OCI-M1 (cell line): ENCODE data around the gene ASB13.
"Not testable (repeated sequence)": the region's sequence is repeated elsewhere in the genome, so short reads cannot be mapped to it uniquely, and the experiment has no call there.

Experiments used
- DNase-seq: peaks from one replicate; lab custom pipeline; 2025; lab: John Stamatoyannopoulos, UW

The ASB13 gene

DNA sequence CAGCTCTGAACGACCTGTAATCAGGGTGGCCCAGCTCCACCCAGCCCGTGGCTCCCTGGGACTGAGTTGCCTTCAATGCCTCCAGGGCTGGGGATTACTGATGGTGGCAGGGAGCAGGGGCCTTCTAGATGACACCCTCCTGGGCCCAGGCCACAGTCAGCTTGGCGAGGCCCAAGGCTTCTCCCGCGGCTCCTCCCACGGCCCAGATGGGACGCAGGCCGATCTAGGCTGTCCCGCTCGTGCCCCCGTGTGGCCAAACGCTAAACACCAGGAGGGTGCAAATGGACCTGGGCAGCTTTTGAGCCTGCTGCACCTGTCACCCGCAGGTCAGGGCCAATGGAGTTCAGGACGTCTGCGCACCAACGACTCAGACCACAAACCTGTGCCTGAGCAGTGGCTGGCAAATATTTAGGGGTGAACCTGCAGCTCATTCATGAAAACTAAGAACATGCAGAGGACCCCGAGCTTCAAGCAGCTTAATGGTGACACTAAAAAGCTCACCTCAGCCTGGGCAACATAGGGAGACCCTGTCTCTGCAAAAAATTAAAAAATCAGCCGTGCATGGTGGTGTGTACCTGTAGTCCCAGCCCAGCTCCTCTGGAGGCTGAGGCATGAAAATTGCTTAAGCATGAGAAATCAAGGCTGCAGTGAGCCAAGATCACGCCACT, 43.2 kb downstream of the ASB13 start:
- peak; percentile 94 for DNase-seq

DNA sequence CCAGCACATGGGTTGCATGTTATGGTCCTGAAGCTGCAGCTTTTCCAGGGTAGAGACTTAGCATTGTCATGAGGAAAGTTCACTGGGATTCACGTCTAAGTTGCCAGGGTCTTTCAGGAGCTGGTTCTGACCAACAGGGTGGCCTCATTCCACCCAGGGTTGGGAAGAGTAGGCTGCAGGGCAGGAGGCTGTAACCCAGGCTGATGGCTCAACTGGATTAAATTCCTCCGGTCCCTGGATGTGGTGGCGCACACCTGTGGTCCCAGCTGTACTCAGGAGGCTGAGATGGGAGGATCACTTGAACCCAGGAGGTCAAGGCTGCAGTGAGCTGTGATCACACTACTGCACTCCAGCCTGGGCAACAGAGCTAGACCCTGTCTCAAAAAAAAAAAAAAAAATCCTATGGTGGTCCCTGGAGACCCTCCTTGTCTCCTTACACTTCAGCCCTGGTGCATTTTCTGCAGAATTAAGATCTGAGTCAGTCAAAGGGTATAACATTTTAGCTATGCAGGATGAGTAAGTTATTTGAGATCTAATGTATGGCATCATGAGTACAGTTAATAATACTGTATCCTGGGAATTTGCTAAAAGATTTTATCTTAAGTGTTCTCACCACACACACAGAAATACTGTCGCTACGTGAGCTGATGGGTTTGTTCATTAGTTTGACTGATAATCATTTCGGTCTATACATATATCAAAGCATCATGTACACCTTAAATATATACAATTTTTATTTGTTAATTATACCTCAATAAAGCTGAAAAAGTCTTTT, 44.0 kb downstream of the ASB13 start:
- no peak for DNase-seq

DNA sequence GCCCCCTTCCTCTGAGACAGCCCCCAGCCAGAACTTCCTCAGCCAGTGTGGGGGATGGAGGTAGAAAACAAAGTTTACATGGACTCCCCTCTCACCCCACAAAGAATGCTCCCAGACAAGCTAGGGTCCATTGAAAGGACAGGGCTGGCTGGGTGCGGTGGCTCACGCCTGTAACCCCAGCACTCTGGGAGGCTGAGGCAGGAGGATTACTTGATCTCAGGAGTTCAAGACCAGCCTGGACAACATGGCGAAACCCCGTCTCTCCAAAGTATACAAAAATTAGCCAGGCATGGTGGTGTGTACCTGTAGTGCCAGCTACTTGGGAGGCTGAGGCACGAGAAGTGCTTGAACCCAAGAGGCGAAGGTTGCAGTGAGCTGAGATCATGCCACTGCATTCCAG, 45.0 kb downstream of the ASB13 start:
- DNase-seq = not testable (repeated sequence)

DNA sequence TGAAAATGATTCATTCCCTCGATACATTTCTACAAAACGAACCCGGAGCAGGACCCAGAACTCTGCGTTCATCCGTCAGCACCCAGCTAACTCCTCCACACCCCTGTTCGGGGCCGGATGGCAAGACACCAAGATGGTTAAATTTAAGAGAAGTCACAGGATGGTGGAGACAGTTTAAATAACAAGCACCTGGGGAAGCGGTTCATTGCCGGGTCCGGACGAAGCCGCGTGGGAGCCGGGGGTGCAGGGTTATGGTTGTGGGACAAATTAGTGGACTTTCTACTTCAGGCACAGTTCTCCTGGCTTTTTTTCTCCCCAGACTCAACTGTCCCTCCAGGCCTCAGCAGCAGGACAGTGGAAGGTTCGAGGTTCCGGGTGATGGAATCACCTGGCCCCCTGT, 45.4 kb downstream of the ASB13 start:
- no peak for DNase-seq

DNA sequence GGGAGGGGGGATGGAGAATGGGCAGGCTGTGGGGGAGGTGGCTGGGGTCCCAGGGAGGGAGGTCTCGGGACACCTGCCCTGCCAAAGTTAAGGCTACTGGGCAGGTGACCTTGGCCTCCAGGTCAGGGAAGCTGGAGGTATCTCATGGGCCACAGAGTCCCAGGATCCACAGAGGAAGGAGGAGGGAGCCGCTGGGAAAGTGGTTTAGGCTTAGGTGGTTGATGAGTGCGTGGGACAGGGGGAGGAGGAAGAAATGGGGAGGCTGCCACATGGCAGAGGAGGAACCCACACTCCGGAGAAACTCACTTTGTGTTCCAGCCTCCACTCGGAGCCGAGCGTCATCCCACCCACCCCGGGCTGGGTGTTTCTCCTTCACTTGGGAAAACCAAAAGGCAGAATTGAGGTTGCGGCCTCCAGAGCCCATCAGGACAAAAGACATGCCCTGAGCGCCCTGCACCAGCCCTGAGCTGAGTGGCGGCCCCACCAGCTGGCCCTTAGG, 46.1 kb downstream of the ASB13 start:
- no peak for DNase-seq

DNA sequence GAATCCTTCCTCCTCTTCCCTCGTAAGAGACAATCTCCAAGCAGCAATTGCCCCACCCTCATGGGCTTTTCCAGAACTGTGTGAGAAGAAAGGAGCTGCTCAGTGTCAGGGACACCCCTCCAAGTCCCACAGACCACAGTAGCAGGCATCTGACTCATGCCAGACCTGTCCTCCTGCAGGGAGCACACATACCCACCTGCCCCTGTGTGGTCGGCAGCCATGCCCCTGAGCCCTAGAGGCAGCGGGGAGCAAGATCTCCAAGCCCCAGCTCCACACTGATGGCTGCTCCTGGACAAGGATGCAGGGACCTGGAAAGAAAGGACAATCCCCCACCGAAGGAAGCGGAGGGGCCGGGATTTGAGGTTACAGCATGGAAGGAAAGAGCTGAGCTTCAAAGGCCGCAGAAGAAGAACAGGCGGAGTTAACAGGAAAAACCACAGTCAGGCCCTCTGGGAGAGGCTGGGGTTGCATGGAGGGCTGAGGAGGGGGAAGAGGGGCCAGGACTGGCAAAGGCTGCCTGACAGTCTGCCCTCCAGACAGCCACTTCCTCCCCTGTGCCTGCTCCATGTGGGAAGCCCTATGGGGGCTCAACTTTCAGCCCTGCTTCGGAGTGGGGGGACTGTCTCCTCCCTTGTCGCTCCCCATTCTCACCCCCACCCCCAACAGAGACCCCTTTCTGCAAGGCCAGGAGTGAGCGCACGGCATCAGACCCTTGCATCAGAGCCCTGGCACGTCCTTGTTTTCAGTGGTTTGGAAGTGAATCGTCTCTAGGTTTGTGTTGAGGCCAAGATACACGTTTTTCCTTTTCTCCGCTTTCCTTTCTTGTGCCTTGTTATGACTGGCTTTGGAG, 46.8 kb downstream of the ASB13 start:
- no peak for DNase-seq

DNA sequence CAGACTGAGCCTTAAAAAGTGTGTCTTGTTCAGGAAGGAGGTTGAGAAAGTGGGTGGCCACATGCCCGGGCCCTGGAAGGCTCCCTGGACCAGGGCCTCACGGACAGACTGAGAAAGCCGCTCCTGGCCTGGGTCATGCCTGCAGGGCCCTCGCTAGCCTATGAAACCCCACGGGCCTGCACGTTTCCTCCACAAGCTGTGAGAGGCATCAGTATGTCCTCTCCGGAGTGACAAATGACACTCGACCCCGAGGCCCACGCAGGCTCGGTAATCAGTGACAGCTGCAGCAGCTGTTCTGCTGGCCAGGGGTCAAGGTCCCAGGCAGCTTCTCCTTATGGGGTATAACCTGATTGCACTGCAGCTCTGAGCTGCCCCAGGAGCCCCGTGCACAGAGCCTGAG, 47.6 kb downstream of the ASB13 start:
- DNase-seq = no peak

DNA sequence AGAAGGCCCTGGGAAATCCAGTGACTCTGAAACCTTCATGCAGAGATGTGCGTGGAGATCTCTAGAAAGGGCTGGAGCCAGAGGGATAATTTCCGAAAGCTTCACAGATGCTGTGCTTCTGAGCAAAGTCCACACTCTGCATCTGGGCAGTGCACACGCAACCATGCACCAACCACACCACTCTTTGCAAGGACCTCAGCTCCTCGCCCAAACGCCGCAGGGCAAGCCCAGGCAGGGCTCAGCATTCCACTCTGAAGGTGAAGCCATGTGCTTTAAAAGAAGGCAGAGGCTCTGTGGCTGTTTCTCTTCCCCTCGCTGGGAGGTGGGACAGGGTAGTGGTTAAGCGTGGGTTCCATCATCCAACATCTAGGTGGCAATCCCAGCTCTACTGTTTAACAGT, 48.4 kb downstream of the ASB13 start:
- no peak for DNase-seq

DNA sequence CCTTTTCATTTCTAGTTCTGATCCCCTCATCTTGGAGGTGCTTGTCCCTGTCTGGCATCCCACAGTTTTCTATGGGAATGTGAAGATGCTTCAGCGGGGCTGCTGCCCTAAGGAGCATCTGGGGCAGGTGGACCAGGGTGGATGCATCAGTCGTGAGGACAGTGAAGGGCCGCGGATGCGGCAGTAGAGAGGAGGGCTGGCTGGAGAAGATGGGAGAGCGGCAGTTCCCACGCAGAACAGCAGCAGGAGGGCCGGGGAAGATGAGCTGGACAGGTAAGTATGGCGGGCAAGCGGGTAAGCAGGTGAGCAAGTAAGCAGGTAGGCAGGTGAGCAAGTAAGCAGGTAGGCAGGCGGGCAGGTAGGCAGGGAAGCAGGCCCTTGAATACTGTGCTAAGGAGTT, 48.9 kb downstream of the ASB13 start:
- DNase-seq = no peak

DNA sequence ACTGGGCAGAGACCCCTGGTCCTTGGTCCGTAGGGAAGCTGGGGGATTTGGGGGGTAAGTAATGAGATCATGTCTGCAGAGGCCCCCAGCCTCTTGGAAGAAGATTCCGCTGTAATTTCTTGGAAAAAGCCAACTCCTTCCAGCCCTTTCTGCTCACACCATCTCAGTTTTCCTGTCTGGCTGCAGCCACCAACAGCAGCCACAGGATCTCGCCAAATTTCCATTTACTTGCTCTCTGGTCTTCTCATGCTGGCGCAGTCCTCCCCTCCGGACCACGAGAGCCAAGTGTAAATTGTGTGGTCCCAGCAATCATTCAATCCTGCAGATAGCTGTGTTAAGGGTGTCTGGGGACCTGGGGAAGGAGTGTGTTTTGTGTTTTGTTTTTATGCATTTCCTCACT, 49.6 kb downstream of the ASB13 start:
- DNase-seq = no peak

DNA sequence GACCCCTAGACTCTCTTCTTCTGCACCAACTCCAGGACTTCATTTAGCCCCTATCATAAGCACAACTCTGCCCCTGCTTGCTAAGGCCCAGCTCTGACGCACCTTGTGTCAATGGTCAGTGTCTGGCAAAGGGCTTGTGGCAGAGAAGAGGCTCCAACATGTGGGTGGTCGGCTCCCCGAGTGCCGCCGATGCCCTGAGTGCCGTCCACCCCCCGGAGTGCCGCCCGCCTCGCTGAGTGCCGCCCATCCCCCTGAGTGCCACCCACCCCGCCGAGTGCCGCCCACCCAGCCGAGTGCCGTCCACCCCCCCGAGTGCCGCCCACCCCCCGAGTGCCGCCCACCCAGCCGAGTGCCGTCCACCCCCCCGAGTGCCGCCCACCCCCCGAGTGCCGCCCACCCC, 50.3 kb downstream of the ASB13 start:
- no peak for DNase-seq

DNA sequence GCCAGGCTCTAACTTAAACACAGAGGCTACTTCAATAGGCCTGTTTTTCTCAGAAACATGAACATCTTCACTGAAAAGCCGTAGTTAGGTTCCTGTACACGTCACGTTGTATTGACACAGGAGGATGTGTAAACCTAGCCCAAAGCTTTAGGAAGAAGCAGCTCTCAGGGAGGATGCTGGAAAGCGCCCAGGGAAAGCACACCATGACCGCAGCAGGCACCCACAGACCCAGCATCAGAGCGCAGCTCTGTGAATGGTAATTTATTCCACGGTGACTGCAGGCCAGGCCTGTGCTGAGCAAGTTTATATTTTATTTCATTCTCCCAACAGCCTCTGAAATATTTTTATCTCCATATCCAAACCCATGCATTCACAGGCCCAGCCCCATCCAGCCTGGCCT, 51.1 kb downstream of the ASB13 start:
- peak; percentile 30 for DNase-seq

DNA sequence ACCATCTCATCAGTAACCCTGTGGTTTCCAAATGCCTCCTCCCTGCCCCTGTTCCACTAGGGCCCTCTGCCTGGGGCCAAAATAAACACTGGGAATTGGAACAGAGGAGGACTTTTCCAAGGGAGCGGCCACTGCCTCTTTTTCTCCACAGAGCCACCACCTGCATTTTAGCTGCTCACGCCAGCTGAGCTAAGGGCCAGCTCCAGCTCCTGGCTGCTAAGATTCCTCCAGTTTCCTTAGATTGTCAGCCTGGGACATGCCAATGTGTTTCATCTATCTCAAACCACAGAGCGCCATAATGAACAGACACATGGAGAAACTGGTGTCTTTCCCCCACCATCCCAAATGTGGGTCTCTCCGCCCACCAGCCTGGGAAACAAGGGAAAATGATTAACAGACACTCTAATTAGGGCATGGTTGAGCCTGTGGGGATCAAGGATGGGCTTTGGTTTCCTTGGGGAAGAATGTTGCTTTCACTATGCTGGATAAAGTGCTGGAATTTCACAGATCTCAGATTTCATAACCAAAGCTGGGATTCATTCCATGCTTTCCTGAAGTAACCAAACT, 52.2 kb downstream of the ASB13 start:
- DNase-seq = no peak

DNA sequence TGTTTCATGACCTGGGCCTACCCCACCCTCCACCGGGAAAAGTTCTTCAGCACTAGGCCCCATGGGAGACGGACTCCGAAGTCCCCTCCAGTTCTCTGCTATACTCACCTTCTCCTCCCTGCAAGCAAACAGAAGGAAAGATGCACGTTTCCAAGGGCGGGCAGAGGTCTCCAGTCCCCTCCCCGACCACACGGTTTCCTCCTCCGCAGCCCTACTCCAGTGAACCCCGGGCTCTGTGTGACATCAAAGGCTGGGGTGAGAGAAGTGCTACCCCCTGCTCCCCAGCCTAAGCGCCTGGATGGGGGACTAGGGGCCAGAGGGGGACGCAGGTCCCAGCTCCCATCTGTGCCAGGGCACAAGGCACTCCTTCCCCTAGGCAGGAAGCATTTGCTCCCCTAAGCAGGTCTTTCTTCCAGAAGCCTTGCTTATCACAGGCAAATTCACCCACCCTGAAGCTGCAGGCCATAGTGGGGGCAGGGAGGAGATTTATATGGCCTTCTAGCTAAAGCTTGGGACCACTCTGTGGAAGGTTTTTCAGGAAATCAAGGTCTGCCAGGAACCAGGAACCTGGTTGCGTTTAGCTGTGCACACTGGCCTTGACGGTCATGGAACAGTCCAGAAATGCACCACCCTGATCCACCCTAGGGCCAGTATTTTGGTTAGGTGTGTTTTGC, 52.8 kb downstream of the ASB13 start:
- no peak for DNase-seq

DNA sequence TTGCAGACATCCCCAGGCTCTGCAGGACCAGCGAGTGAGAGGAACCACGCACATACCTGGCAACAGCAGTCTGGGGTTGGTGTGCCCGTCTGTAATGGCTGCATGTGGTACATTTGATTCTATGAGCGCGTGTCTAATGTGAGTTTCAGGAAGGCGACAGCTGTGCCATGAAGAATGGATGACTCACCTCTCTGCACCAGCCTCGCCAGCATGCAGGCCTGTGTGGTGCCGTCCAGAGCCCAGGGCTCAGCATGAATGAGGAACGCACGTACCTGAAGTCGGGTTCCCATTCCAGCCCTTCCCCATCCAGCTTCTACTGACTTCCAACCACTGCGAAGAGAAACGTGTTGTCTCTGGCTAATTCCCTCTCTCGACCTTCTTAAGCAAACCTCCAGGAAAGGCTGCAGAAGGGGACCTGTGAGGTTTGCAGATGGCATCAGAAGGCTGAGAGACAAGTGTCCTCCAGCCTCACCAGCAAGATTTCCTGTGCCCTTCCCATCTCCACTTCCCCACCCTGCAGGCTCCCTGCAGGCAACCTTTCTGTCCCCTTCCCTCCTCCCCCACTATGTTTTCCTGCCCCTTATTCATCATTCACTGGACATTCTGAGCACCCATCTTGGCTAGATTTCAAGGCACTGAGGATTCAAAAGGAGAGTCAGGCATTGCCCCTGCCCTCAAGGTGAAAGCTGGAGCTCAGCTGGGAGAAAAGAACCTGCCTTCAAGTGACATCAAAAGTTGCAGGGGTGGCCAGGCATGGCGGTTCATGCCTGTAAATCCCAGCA, 54.3 kb downstream of the ASB13 start:
- DNase-seq = no peak

DNA sequence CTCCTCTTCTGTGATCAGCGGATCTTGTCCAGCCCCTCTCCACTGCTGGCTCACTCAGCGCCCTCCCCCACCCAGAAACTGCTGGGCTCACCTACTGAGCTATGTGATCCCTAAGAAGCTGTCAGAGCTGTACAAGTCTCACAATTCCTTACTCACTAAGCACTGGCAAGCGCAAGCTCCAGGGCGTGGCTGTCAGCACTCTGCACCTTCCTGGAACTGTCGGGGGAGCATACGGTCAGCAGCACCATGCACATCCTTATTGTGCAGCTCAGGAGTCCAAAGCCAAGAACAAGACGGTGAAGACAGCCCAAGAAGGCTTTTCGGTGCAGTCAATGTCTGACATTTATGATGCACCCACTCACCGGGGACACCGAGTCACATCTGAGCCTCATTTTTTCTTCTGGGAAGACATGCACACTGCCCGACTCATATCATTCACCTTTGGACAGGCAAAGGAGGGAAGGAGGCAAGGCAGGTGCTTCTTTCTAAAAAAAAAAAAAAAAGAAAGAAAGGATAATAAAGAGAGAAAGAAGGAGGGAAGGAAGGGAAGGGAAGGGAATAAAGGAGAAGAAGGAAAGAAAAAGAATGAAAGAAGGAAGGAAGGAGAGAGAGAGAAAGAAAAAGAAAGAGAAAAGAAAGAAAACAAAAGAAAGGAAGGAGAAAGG, 56.3 kb downstream of the ASB13 start:
- no peak for DNase-seq

DNA sequence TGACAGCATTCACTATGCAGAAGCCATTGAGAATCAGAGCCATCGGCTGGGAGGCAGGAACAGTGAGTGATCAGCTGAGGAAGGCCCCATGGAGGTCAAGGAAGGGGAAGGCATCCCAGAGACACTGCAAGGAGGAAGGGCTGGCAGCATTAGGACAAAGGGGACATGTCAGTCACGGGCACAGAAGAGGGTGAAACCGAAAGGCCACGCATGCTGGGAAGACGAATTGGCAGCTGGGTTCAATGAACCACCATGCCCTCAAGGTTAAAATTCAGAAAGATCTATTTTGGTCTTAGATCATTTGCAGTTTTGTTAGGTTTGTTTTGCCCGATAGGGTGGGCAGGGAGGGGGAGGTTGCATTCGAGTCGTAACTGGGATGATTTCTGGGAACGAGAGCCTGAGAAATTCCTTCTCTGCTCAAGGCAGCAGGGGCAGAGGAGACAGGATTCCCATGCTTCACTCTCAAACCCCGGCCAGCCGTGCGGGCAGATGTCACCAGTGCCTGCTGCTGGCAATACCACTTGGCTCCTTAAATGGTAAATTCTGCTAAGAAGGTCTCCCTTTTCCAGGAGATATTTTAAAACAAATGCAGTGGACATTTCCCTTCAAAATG, 57.7 kb downstream of the ASB13 start:
- no peak for DNase-seq

DNA sequence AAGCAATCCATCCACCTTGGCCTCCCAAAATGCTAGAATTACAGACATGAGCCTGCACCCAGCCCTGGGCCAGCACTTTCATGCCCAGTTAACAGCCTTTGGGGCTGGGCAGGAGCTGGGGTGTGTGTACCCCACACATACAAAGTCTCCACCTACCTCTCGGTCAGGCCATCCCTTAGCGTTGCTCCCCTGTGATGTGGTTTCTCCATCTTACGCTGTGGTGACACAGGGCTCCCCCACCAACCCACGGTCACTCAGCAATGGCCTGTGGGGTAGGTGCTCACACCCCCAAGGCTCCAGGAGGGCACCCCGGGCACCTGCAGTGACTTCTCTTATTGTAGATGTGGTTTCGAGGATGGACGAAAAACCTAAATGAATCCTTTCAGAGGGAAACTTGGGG, 58.8 kb downstream of the ASB13 start:
- no peak for DNase-seq

DNA sequence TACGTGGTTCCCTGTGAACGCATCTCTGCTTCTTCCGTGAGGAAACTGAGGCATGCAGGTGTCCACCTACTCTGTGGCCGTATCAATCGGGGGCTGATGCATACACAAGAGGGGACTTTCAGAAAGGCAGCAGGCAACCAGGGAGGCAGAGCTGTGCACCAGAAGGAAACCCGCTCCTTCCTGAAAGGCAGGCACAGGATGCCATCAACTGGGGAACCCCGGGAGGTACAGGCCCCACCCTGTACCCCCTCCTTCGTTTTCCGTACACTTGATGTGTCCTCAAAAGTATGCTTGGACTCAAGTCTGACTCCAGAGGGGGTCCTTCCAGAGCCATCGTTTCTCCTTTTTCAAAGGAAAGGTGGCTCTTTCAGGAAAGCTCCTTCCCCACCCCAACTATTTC, 59.5 kb downstream of the ASB13 start:
- no peak for DNase-seq

DNA sequence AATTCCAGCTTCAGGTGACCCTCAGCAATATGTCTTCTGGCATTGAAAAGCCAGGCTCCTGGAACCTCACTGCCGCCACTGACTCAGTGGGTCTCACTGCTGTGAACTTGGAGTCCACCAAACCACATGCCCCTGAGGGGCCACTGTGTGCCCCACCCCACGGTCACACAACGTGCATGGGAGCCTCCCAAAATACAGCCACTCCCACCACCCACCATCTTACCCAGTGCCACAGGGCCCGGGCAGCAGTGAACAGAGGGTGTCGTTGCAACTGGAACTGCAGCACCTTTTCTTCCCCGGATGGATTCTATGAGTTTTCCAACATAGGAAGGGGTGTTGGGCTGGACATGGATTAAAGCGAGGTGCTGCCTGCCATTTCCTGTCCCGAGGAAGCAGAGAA, 60.1 kb downstream of the ASB13 start:
- DNase-seq = no peak
